T47D (cell line): ENCODE data around the gene RGSL1.

Source experiments
- DNase-seq, 2 experiments: peaks; one replicate each; pipeline versions ENCODE4 v3.0.0 to v3.0.0-alpha.2; 2011 to 2012; ENCODE audit warnings: low read depth in 1 of 2, low spot score in 1 of 2
- JUND ChIP-seq: IDR thresholded peaks from 2 replicates; pipeline ENCODE4 v1.6.1; 2012; ENCODE audit warnings: low read depth
- in situ Hi-C: cut with HindIII; loops from 2 replicates; pipeline ENCODE4 v1.10.0; 2016; ENCODE audit warnings: low sequenced_read_pairs, low pct_unique_long_range_greater_than_20kb

Gene RGSL1

GRCh38 chr1:182564406-182565004 is 114.6 kb downstream of the RGSL1 start:
- in situ Hi-C loops = no loop called here
- DNase-seq = no peak
- TF ChIP-seq JUND = no peak

- in situ Hi-C loops = no loop called here
- no peak for TF ChIP-seq JUND
- no peak for DNase-seq
Observed at GRCh38 chr1:182565537-182565936, 115.6 kb downstream of the RGSL1 start.

GRCh38 chr1:182567629-182568028 is 117.7 kb downstream of the RGSL1 start:
- in situ Hi-C loops = no loop called here
- DNase-seq = no peak

GRCh38 chr1:182568647-182569284 is 118.8 kb downstream of the RGSL1 start:
- no peak for TF ChIP-seq JUND
- DNase-seq = no peak
- in situ Hi-C loops = no loop called here

More at GRCh38 chr1:182567629-182568028, 117.7 kb downstream of the RGSL1 start:
- TF ChIP-seq JUND = no peak

- no peak for TF ChIP-seq JUND
- in situ Hi-C loops = no loop called here
- no peak for DNase-seq
Observed at GRCh38 chr1:182569939-182570610, 120.1 kb downstream of the RGSL1 start.

- in situ Hi-C loops = no loop called here
- no peak for DNase-seq
- TF ChIP-seq JUND = no peak
Observed at GRCh38 chr1:182570611-182570970, 120.6 kb downstream of the RGSL1 start.

- no peak for DNase-seq
- in situ Hi-C loops = no loop called here
- no peak for TF ChIP-seq JUND
Observed at GRCh38 chr1:182574156-182574555, 124.2 kb downstream of the RGSL1 start.

- TF ChIP-seq JUND = no peak
- DNase-seq = no peak
- in situ Hi-C loops = no loop called here
Observed at GRCh38 chr1:182575540-182576149, 125.7 kb downstream of the RGSL1 start.

- DNase-seq = no peak
- in situ Hi-C loops = no loop called here
- TF ChIP-seq JUND = no peak
Observed at GRCh38 chr1:182580736-182581135, 130.8 kb downstream of the RGSL1 start.

GRCh38 chr1:182584746-182585145 is 134.8 kb downstream of the RGSL1 start:
- DNase-seq = no peak
- in situ Hi-C loops = no loop called here

GRCh38 chr1:182586380-182586779 is 136.4 kb downstream of the RGSL1 start:
- DNase-seq = no peak
- TF ChIP-seq JUND = no peak
- in situ Hi-C loops = no loop called here

More at GRCh38 chr1:182584746-182585145, 134.8 kb downstream of the RGSL1 start:
- TF ChIP-seq JUND = no peak

- TF ChIP-seq JUND = no peak
- in situ Hi-C loops = no loop called here
- DNase-seq = no peak
Observed at GRCh38 chr1:182587093-182587492, 137.1 kb downstream of the RGSL1 start.

GRCh38 chr1:182587666-182588499 is 137.9 kb downstream of the RGSL1 start:
- no peak for TF ChIP-seq JUND
- in situ Hi-C loops = no loop called here
- DNase-seq = no peak
